ENCODE data around the gene COG3.

COG3 gene

GRCh38 chr13:45503658-45504057 lies 38.9 kb downstream of the COG3 start:
- no peak for DNase-seq (ENCODE audit: low read depth in 2 of 2)

GRCh38 chr13:45506811-45507210 lies 42.1 kb downstream of the COG3 start:
- DNase-seq (ENCODE audit: low read depth in 2 of 2): no peak

- no peak for DNase-seq (ENCODE audit: low read depth in 2 of 2)
Observed at GRCh38 chr13:45508776-45509175, 44.0 kb downstream of the COG3 start.

DNA sequence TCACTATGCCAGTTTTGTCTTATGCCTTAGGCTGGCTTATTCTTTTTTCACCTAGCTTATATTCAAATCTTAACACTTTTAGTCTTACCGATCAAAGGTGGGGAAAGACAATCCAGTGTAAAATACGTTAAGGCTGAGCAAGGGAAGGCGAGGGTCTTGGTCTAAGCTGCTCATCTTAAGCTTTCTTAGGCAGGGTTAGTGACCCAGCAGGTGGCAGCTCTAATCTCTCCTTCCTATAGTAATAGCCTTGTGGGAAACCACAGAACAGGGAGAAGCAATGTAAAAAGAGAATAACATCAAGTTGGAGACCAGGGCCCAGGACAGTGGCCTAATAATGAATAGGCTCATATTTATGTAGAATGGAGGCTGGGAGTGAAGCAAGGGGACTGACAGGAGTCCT lies 45.9 kb downstream of the COG3 start:
- no peak for DNase-seq (ENCODE audit: low read depth in 2 of 2)

GRCh38 chr13:45511310-45512097 lies 46.8 kb downstream of the COG3 start:
- no peak for DNase-seq (ENCODE audit: low read depth in 2 of 2)

GRCh38 chr13:45512098-45512496 lies 47.4 kb downstream of the COG3 start:
- DNase-seq (ENCODE audit: low read depth in 2 of 2): no peak

- DNase-seq (ENCODE audit: low read depth in 2 of 2): no peak
Observed at GRCh38 chr13:45516757-45517156, 52.0 kb downstream of the COG3 start.

DNA sequence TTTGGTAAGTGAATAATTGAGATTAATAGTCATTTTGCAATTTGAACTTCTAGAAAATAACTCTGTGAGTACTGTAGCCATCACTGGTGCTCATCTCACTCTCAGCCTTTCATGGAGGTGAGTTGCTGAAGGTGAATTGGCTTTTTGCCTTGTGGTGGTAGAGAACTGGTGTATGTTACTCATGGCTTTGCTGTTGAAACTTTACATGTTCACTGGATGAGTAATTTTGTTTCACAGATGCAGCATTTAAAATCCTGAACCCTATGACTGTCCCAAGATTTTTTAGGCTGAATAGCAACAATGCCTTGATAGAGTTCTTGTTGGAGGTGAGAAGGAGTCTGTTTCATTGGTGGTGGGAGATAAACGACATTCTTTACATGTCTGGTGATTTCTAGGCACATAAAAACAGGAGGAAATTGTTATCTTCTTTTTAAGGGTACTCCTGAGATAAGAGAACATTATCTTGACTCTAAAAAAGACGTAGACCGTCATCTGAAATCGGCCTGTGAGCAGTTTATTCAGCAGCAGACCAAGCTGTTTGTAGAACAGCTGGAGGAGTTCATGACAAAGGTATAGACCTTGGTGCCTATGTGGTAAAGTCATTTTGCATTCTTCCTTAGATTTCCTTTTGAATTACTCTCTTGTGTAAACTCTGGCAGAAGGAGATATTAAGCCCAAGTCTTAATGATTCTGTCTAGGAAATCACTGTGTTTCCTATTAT lies 53.9 kb downstream of the COG3 start:
- no peak for DNase-seq (ENCODE audit: low read depth in 2 of 2)

- DNase-seq (ENCODE audit: low read depth in 2 of 2): no peak
Observed at GRCh38 chr13:45519493-45519892, 54.8 kb downstream of the COG3 start.

DNA sequence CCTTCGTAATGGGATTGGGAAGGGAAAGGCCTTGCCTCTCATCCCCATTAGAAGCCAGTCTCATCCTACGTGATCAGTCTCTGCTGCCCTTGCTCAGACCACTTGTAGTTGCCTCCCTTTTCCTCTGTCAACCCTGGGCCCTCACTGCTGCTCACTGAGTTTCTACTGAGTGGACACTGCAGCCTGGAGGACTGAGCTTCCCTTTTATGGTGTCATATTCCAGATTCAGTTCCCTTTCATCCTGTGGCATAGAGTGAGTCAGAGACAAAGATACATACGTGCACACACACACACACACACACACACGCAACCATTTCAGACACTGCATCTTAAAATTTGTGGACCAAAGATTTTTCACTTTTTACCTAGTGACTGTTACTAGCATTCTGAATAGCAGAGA lies 56.6 kb downstream of the COG3 start:
- DNase-seq (ENCODE audit: low read depth in 2 of 2): no peak

GRCh38 chr13:45522571-45522970 lies 57.8 kb downstream of the COG3 start:
- no peak for DNase-seq (ENCODE audit: low read depth in 2 of 2)

DNA sequence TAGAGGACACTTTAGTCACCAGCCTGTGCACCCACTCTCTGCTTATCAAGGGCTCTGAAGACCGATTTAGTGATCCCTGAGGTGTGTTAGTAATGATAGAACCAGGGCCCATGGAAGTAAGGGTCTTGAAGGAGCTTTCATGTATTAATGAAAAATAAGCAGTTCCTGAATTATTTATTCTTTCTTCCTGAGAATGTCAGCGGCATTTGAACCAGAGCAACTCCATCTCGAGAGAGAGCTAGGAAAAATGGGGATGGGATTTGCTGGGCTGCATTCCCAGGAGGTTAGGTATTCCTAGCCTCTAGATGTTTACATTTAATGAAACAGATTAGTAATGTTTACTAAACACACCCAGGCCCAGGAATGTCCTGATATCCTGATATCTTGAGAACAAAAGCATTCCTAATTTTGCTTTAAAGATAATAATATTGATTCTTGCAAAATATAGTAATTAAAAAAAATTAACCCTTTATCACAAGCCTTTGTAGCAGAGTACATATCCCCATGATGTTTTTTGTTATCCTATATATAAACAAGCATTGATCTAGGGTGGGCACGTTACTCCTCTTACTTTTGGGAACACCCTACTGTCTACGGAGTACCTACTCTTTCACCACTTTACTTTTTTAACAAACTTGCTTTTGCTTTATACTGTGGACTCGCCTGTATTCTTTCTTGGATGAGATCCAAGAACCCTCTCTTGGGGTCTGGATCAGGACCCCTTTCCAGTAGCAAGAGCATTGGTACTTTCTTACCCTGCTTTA lies 63.1 kb downstream of the COG3 start:
- no peak for DNase-seq (ENCODE audit: low read depth in 2 of 2)

- DNase-seq (ENCODE audit: low read depth in 2 of 2): no peak
Observed at GRCh38 chr13:45529758-45530157, 65.0 kb downstream of the COG3 start.

DNA sequence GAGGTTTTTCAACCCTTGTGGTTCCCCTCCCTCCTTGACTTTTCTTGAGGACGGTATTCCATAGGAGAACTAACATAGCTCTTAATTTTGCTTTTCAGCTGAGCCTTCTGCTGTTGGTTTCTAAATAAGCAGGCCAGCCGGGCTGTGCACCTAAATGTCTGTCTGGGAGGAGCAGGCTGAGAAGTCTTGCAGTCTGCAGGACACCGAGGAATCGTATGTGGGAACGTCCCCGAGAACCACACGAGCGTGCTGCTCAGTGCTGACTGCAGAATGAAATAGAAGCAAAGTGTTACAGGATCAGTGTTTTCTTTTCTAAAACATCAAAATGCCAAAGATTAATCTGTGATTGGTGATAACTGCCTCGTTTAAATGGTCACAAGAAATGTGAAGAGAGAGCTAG lies 69.9 kb downstream of the COG3 start:
- no peak for DNase-seq (ENCODE audit: low read depth in 2 of 2)

- no peak for DNase-seq (ENCODE audit: low read depth in 2 of 2)
Observed at GRCh38 chr13:45536224-45536623, 71.5 kb downstream of the COG3 start.

GRCh38 chr13:45537516-45537915 lies 72.8 kb downstream of the COG3 start:
- no peak for DNase-seq (ENCODE audit: low read depth in 2 of 2)

DNA sequence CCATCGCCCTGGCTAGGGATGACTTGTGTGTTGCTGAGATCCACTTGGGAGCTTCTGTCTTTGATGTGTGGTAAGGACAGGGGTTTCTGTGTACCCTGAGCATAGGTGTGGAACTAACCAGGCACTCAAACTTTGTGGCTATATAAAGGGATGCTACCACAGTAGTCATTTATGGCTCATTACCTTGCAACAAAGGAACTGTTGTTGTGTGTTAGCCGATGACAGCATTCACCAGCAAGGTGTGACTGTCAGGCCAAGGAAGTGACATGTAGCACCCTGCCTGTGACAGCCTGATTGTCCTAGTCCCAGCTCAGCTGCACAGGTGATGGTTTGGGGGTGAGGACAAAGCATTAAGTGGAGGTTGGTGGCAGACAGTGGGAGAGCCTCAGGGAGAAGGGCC lies 73.6 kb downstream of the COG3 start:
- DNase-seq (ENCODE audit: low read depth in 2 of 2): no peak

DNA sequence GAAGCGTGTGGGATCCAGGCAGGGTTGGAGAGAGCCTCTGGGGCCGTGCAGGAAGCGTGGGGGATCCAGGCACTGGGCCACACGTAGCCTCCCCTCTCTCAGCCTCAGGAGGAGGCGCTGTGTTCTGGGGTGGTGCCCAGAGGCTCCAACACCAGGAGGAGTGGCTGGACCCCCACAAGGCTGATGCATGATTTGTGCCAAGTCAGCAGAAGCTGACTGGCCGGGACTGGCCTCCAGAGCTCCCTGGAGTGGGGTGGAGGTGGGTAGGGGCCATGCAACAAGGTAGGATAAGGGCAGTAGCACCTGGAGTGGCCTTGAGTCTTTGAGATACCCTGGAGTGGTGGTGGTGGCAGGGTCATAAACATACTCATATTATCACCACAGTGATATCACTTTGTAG lies 75.5 kb downstream of the COG3 start:
- DNase-seq (ENCODE audit: low read depth in 2 of 2): no peak

DNA sequence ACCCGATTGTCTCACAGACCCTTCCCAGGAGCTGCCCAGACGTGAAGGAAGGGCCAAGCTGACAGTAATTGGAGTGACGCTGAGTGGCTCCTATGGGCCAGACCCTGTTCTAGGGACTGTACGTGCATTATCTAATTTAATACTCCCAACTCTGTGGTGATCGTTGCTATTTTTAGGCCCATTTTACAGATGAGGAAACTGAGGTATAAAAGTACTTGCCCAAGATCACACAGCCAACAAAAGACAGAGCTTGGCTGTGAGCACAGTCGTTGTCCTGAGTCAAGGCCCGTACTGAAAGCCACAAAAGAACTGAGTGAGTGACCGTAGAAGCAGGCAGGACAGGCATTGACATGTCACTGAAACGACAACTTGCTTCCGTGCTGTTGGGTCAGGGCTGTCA lies 76.1 kb downstream of the COG3 start:
- no peak for DNase-seq (ENCODE audit: low read depth in 2 of 2)

GRCh38 chr13:45541806-45542205 lies 77.1 kb downstream of the COG3 start:
- no peak for DNase-seq (ENCODE audit: low read depth in 2 of 2)

DNA sequence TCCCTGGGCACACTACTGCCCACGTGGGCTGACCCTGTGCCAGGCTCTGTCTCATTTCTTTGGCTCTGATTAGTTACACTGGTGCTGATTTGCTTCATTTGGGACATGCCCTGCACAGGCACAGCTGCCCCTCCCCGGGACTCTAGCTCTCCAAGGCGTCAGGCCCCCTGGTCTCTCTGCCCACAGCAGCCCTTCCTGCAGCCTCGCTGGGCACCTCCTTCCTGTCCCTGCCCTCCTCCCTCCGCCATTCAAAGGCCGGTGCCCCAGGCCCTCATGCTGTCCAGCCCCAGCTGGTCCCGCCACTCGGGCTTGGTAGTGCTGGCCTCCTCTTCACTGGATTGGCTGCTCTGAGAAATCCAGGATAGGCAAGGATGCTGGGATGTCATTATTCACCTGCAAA lies 77.7 kb downstream of the COG3 start:
- no peak for DNase-seq (ENCODE audit: low read depth in 2 of 2)

DNA sequence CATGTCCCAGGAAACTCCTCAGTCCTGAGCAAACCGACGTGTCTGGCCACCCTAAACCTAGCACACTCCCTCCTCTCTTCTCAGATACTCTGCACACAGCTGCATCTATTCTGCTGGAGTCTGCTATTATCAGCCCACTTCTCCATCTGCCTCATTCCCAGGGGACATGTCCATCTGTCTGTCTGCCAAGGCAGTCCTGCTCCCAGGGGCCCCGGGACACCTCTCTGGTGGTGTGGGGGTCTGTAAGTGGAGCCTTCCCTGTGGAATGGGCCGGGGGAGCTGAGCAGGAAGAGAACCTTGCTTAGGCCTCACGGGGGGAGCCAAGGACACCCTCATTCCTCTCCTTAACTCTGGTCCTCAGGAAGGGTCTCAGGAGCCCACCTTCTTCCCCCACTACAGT lies 78.1 kb downstream of the COG3 start:
- no peak for DNase-seq (ENCODE audit: low read depth in 2 of 2)

DNA sequence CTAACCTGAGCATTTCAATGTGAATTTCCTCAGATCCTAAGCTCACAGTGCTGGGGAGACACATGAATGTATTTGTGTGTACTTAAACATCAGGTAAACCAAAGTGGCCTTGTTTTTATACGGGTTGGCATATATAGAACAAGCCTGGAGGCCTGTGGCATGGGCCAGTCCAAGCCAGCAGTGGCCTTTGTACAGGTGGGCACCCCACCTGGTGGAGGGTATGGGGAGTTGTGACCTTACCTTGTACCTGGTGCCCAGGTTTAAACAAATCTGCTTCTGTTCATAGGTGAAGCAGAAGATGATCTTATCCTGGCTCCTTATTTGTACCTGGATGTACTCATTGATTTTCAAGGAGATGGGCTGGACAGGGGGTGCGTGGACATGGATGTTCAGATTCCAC lies 79.8 kb downstream of the COG3 start:
- DNase-seq (ENCODE audit: low read depth in 2 of 2): no peak
